NCI-H1930 (cell line): Measurements from ENCODE around the gene NSF.

Experiments used
- DNase-seq, 2 experiments: peaks; one replicate each; lab custom pipeline; 2025; lab: John Stamatoyannopoulos, UW

The NSF gene

DNA sequence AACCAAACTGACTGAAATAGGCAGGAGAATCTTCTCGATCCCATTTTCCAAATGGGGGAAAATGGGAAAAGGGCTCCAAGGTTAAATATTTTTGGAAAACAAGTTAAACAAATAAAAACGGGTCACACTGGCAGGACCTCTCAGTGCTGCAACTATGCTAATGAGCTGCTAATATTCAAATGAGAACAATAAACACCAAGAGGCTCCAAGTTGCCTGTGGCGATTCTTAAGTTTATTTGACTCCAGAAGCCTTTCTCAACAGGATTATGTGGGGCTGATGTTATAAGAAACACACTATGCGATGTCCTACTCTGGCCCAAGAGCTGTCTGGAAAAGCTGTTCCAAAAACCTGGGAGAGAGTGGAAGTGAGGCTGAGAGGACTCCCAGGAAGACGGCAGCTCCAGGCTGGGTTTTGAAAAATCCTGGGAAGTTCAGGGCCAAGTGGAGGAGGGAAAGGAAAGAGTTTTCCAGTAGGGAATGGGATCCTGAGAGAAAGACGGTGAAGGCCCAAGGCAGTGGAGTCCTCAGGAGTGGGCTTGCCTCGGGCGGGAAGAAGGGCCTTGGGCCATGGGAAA is 206.6 kb downstream of the NSF start:
- no peak for DNase-seq

DNA sequence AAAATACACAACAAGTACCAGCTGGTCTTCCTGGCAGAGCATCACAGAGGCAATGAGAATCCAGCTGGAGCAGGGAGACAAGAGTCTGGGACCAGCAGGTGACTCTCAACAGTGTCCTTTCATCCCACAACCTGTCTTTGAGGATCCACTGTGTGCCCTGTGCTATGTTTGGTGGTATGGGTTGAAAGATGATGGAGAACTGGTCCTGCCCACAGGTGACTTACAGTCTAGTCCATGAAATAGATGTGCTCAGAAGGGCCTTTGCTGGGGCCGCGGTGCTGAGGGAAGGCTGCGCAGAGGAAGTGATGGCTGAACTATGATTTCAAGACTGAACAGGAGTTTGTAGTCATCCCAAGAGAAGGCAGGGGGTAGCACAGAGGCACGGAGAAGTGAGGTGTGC is 210.1 kb downstream of the NSF start:
- no peak for DNase-seq

DNA sequence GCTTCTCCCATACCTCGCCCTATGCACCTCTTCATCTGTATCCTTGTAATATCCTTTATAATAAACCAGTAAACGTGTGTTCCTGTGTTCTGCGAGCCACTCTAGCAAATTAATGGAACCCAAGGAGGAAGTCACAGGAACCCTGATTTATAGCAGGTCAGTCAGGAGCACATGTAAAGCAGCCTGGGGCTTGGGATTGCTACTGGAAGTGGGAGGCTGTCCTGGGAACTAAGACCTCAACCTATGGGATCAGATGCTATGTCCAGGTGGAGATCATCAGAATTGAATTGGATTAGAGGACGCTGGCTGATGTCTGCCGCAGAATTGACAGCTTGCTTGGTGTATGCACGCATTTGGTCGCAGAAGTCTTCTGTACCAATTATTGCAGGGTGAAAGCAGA is 212.3 kb downstream of the NSF start:
- no peak for DNase-seq

GRCh38 chr17:46803544-46803943 is 213.1 kb downstream of the NSF start:
- no peak for DNase-seq

DNA sequence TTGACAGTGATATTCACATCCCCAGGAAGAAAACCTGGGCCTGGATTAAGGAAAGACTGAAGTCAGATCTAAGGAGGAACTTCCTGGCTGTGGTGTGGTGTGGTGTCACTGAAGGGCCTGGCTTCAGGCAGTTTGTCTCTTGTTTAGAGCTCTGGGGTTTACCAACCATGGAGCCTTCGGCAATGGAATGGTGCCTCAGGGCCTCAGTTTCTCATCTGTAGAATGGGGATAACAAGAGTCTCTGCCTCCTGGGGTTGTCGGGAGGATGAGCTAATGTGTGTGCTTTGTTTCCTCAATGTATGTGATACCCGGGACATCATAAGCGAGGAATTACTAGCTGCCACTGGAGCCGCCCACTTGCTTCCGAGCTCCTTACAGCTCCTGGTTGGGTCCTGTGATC is 215.3 kb downstream of the NSF start:
- no peak for DNase-seq
